Activated naive CD4-positive, alpha-beta T cell treated with anti-CD3 and anti-CD28 coated beads, Interleukin-2, amount 10 ng/mL, durations not matched to agents 7 days and 5 days (primary cell): Measurements from ENCODE around the gene SPATA21.
"Not testable (repeated sequence)": the region's sequence is repeated elsewhere in the genome, so short reads cannot be mapped to it uniquely, and the experiment has no call there.

Experiments
- CTCF ChIA-PET: fragments of 350-600 bp; sonication (Branson Sonifier 250); formaldehyde crosslinking; loops from one replicate; lab custom pipeline; 2021; ENCODE audit warnings: antibody characterized with exemption; lab: Charles Lee
- DNase-seq: peaks from one replicate; pipeline ENCODE4 v3.0.0-alpha.2; 2020
- H3K27ac Mint-ChIP-seq: one replicate; pipeline ENCODE4 v1.8.0; 2021; ENCODE audit warnings: mild to moderate bottlenecking, moderate library complexity, mixed read lengths
- H3K27me3 Mint-ChIP-seq: one replicate; pipeline ENCODE4 v1.8.0; 2021; ENCODE audit warnings: mild to moderate bottlenecking, mixed read lengths
- H3K36me3 Mint-ChIP-seq: one replicate; pipeline ENCODE4 v1.8.0; 2021; ENCODE audit warnings: mixed read lengths
- H3K4me1 Mint-ChIP-seq: one replicate; pipeline ENCODE4 v1.8.0; 2021; ENCODE audit warnings: mixed read lengths
- H3K4me3 Mint-ChIP-seq: one replicate; pipeline ENCODE4 v1.8.0; 2021; ENCODE audit warnings: mild to moderate bottlenecking, moderate library complexity, mixed read lengths
- H3K9me3 Mint-ChIP-seq: one replicate; pipeline ENCODE4 v1.8.0; 2021; ENCODE audit warnings: mixed read lengths

SPATA21 gene, protein sequence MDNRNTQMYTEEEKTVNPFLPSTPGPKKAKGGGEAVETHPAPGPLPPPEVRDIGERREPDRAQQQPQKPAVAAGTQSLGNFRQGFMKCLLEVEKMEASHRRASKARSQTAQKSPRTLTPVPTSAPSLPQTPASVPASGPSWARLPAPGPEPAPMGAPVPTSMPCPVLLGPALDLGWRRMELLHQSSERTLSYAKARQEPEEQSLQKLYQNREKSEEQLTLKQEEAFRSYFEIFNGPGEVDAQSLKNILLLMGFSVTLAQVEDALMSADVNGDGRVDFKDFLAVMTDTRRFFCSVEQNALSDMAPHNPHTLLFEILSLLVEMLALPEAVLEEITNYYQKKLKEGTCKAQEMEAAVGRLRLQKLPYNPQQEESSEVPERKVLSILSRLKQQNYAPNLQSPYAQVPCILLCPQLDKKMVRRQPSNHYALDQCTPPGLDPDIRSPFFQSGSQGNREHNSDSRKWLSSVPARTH

DNA sequence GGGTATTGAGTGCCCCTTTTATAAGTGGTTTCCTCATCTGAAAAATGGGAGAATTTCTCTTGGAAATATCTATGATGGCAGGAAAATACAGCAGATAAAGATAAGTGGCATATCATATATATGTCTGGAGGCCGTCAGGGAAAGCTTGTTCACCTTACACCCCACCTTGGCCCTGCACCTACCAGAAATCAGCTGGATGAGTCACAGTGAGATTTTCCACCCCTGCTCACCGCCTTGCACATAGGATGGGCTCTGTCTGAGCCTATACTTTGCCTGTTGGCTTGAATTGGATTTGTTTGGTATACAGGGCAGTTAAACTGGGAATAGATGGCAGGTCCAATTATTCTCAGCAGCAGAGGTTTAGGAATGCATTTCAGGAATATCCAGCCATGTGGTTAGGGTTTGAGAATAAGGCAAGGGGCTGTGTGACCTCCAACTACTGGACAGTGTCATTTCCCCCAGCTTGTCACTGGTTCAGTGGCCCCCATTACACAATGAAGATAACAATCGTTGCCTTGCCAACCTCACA is at the start of gene SPATA21:
Gene SPATA21 (minus strand): TSS at position 479 of the 529 bp plus-strand sequence. CDS start 6,053 bp downstream, outside the sequence.
- H3K9me3 Mint-ChIP-seq = no peaks in the 10 kb centered on the region
- DNase-seq = no peak
- CTCF ChIA-PET = interaction anchor here (1.0 kb wide), 1 partner anchor 13 kb away, joined by 3 read pairs; no protein-coding TSS in a partner anchor
- H3K27ac Mint-ChIP-seq = no peak within 1 kb of the TSS
- H3K36me3 Mint-ChIP-seq = peaks cover 8% of the 10 kb centered on the region
- no peak within 1 kb of the TSS for H3K4me3 Mint-ChIP-seq
- H3K27me3 Mint-ChIP-seq = peaks cover 41% of the 10 kb centered on the region
- H3K4me1 Mint-ChIP-seq = peaks cover 17% of the 10 kb centered on the region

DNA sequence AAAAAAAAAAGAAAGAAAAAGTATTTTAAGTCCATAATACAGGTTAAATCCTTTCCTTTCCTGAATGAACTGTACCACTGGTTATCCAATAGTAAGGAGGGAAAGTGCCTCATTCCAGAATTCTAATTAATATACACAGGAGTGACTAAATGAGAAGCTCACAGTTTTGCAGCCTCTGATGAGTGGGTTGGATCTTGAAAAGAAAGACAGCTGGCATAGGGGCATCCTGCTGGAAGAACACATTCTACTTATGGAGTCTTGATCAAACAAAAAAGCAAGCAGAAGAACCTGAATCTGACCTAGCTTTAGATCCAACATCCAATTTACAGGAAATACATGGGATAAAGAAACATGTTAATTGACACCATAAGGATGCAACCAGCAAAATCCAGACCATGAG is 49.8 kb upstream of the SPATA21 start:
- H3K4me3 Mint-ChIP-seq, DNase-seq, H3K27ac Mint-ChIP-seq, H3K36me3 Mint-ChIP-seq, H3K9me3 Mint-ChIP-seq, H3K27me3 Mint-ChIP-seq, H3K4me1 Mint-ChIP-seq: not testable (repeated sequence)
- CTCF ChIA-PET = interaction anchor here (0.6 kb wide), 1 partner anchor 142 kb away, joined by 3 read pairs; no protein-coding TSS in a partner anchor

DNA sequence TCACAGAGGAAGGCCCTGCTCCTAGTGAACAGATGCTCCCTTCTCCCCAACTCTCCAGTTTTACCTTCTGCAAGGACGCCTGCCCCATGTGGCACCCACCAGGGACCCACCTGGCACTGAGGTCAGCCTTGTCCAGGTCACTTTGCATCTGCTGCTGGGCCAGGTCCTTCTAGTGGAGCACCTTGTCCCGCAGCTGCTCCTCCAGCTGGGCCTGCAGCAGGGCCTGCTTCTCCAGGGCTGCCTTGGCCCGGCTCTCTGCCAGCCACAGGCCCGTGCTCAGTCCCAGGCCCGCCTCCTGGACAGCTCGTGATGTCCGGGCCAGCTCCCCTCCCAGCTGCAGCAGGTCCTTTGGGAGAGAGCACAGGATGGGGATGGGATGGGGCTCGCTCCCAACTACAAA is 49.1 kb upstream of the SPATA21 start:
- H3K27me3 Mint-ChIP-seq, H3K36me3 Mint-ChIP-seq, H3K4me1 Mint-ChIP-seq, H3K9me3 Mint-ChIP-seq, H3K27ac Mint-ChIP-seq, H3K4me3 Mint-ChIP-seq, CTCF ChIA-PET: not testable (repeated sequence)
- DNase-seq = peak; percentile 14

DNA sequence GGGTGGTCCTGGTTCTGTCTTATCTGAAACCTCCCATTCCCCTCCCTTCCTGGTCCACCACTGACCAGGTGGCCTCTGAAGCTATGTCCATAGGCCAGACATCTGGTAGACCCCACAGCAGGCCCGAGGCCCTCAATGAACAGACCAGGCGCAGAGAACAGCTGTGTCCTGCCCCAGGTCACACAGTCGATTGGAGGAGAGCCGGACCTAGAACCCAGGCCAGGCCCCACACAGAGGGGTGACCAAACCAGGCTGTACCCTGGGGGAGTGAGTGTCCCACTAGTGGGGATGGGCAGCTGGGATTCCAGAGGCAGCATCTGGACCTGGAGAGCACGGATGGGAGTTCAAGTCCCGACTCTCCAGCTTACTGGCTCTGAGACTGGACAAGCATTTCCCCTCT is 47.7 kb upstream of the SPATA21 start:
- CTCF ChIA-PET = no interaction called here
- Mint-ChIP-seq H3K9me3 (no peaks in the 10 kb centered on the region), H3K4me3 (no peak overlapping the region), H3K27me3 (no peaks in the 10 kb centered on the region), H3K4me1 (no peaks in the 10 kb centered on the region), H3K36me3 (peaks cover 4% of the 10 kb centered on the region), H3K27ac (no peak overlapping the region)
- DNase-seq = peak; percentile 16

DNA sequence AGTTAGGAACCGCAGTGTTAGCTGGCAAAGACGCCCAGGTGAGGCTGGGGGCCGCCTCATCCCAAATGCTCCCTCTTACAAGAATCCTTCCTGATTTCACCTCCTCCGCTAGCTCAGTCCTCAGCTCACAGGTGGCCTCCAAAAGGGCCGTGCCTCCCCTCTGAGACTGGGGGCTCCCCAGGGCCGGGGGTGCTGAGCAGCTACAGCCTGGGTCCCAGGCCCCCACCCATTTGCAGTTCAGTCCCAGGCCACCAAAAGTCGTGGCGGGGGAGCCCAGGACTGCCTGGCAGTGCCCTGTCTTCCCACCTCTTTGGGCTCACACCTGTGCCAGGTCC is 47.2 kb upstream of the SPATA21 start:
- Mint-ChIP-seq H3K27ac (no peak overlapping the region), H3K9me3 (no peaks in the 10 kb centered on the region), H3K36me3 (peaks cover 4% of the 10 kb centered on the region), H3K4me1 (no peaks in the 10 kb centered on the region), H3K27me3 (no peaks in the 10 kb centered on the region), H3K4me3 (no peak overlapping the region)
- DNase-seq = peak; percentile 17
- CTCF ChIA-PET = no interaction called here

DNA sequence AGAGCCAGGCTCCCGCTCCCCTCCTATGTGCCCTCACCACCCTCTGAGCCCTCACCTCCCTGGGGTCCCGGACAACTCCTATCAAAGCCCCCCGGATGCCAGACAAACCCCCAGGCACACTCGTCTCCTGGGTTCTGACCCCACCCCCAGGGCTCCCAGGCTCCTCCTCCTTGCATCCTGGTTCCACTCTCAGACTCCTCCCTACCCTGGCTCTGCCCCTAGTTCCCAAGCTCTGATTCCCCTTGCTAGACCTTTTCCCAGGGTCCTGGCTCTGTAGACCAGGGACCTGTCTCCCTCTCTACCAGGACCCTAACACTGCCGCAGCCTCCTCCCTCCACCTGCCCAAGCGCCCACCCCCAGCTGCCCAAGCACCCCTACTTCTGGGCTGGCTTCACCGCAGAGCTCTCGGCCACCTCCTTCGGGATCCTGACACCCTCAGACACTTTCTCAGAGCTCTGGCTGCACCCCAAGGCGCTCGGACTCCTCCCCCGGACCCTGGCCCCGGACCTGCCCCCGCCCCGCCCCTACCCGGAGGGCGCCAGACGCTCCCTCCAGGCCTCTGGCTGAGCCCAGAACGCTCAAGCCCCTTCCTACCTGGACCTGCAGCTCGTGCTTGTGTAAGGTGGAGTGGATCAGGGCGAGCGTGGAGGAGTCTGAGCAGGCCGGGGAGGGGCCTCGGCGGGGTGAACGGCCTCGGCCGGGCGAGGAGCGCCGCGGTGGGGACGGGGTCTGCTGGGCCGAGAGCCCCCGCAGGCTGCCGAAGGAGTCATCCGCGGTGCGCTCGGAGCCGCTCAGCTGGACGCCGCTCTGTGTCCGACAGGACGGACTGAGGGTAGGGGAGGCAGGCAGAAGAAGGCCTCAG is 46.6 kb upstream of the SPATA21 start:
- H3K27me3 Mint-ChIP-seq, H3K36me3 Mint-ChIP-seq, H3K4me1 Mint-ChIP-seq, H3K9me3 Mint-ChIP-seq, H3K27ac Mint-ChIP-seq, CTCF ChIA-PET, H3K4me3 Mint-ChIP-seq: not testable (repeated sequence)
- peak; percentile 16 for DNase-seq

DNA sequence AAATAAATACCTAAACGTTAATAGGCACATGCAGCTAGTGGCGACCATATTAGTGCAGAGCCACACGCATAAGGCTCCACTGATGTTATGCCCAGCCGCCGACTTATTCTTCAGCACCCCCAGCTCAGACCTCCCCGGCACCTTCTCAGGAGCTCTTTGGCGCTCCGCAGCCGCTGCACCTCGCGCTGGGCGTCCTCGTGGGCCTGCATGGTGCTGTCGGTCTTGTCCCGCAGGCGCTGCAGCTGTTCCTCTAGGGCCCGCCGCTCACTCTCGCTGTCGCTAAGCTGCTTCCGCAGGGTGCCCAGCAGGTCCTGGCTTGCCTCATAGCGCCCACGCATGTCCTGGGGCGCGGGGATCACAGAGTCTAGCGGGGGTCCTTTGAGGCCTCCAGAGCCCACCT is 45.9 kb upstream of the SPATA21 start:
- peak; percentile 13 for DNase-seq
- H3K9me3 Mint-ChIP-seq, H3K36me3 Mint-ChIP-seq, H3K27me3 Mint-ChIP-seq, H3K27ac Mint-ChIP-seq, CTCF ChIA-PET, H3K4me1 Mint-ChIP-seq, H3K4me3 Mint-ChIP-seq: not testable (repeated sequence)

DNA sequence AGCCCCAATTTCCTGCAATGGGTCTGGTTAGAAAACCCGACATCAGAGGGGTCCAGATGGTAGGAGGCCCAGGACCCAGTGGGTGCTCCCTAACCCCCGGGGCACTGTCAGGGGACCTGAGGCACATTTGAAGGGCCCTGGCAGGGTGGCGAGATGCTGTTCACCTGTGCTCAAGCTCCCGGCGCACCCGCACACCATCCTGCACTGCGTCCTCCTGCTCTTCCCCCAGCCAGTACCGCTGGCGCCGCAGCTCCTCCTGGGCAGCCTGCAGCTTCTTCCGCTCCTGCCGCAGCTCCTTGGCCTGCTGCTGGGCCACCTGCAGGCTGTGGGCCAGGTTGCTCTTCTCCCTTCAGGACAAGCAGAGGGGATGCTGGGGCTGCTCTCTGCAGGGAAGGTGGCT is 40.9 kb upstream of the SPATA21 start:
- H3K27me3 Mint-ChIP-seq = no peaks in the 10 kb centered on the region
- H3K9me3 Mint-ChIP-seq = no peaks in the 10 kb centered on the region
- H3K4me1 Mint-ChIP-seq = no peaks in the 10 kb centered on the region
- DNase-seq = peak; percentile 9
- no peak overlapping the region for H3K4me3 Mint-ChIP-seq
- H3K36me3 Mint-ChIP-seq = peaks cover 5% of the 10 kb centered on the region
- no peak overlapping the region for H3K27ac Mint-ChIP-seq
- CTCF ChIA-PET = no interaction called here

DNA sequence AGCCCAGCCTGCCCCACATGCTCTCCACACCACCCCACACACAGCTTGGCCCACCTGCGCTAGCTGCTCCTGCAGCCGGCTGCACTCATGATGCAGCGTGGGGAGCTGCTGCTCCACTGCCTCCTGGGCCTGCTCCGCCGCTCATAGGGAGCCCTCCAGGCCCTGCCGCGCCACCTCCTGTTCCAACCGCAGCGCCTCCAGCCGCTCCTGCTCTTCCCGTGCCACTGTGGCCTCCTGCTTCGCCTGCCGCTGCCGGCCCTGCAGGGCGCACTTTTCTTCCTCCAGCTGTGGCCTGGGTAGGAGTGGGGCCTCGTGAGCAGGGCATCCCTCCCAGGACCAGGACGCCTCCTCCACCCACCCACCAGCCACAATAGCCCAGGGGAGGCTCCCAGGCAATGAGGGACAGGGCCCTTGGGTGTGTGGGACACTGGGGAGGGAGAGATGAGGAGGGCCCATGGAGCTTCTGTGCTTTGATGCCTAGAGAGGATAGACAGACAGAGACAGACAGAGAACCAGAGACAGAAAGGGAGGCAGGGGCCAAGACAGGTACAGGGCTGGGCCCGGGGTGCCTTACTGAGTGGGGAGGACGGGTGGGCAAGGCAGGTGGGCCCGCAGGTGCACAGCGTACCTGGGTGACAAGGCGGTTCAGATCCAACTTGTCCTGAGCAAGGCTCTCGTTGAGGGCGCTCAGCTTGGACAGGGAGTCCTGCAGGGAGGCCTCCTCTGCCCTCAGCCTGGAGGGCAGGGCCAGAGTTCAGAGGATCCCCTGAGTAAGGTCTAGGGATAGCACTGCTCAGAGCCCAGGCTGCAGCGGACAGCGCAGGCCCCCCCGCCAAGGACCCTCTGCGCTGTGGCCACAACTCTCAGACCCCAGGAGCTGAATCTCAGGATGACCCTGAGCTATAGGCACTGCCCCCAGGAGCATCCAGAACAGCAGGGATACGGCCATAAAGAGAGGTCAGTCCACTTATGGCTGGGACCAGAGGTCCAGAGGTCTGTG is 38.8 kb upstream of the SPATA21 start:
- H3K9me3 Mint-ChIP-seq, CTCF ChIA-PET, H3K4me3 Mint-ChIP-seq, H3K27me3 Mint-ChIP-seq, H3K4me1 Mint-ChIP-seq, H3K27ac Mint-ChIP-seq, H3K36me3 Mint-ChIP-seq: not testable (repeated sequence)
- DNase-seq = peak; percentile 3

DNA sequence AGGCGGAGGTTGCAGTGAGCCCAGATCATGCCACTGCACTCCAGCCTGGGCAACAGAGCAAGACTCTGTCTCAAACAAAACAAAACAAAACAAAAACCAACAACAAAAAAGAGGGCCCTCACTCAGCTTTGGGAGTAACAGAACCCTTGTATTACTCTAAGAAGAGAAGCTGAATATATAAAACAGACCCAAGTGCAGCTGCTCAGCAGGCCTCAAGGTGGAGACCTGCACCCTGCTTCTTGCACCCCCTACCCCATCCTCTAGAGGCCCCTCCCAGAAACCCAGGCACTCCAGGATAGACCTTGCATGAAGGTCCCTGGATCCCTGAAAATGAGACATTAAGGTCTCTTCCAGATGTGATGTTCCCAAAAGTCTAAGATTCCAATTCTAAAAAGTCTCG is 37.7 kb upstream of the SPATA21 start:
- H3K36me3 Mint-ChIP-seq, H3K4me1 Mint-ChIP-seq, H3K4me3 Mint-ChIP-seq, H3K27ac Mint-ChIP-seq, CTCF ChIA-PET, H3K9me3 Mint-ChIP-seq, H3K27me3 Mint-ChIP-seq: not testable (repeated sequence)
- peak; percentile 3 for DNase-seq

DNA sequence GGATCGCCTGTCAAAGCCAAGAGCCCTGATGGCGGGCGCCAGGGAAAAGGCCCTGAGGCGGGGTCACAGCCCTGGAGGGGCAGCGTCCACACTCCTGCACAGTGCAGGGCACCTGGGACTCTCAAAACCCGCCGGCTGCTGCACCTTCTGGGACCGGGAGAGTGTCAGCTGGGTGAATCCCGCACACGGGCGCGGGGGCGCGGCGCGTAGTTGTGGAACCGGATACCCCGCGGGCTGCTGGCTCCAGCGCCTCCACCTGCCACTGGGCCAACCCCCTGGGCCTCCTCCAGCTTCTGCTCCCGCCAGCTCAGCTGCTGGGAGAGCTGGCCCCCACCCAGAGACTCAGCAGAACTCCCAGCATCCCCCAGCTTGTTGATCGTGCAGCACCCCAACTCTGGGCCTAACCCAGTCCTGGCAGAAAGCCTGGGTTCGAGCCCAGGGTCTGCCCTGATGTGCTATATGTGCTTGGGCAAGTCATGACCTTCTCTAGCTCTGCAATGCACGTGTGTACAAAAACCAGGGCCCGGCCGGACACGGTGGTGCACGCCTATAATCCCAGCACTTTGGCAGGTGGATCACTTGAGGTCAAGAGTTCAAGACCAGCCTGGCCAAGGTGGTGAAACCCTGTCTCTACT is 37.1 kb upstream of the SPATA21 start:
- Mint-ChIP-seq H3K27me3 (no peaks in the 10 kb centered on the region), H3K4me1 (no peaks in the 10 kb centered on the region), H3K4me3 (no peak overlapping the region), H3K9me3 (no peaks in the 10 kb centered on the region), H3K36me3 (peaks cover 5% of the 10 kb centered on the region), H3K27ac (no peak overlapping the region)
- CTCF ChIA-PET = no interaction called here
- DNase-seq = no peak

DNA sequence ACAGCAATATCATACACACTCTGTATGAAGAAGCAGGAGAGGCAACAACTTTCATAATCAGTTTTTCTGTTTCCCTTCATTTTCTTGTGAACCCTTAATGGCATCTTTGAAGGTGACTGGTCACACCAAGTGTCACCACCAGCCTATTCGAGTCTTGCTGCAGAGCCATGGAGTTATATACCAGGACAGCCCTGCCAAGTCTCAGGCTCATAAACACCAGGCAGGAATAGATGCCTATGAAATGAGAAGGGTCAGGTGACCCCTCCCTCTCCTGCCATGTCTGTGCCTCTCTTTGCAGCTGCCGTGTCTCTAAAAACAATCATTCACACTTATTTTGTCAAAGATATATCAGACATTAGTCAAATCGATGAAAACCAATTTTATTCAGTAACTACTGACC is 31.3 kb upstream of the SPATA21 start:
- Mint-ChIP-seq H3K27me3 (no peaks in the 10 kb centered on the region), H3K9me3 (no peaks in the 10 kb centered on the region), H3K36me3 (peaks cover 15% of the 10 kb centered on the region), H3K27ac (no peak overlapping the region), H3K4me3 (no peak overlapping the region), H3K4me1 (no peaks in the 10 kb centered on the region)
- CTCF ChIA-PET = no interaction called here
- DNase-seq = no peak

DNA sequence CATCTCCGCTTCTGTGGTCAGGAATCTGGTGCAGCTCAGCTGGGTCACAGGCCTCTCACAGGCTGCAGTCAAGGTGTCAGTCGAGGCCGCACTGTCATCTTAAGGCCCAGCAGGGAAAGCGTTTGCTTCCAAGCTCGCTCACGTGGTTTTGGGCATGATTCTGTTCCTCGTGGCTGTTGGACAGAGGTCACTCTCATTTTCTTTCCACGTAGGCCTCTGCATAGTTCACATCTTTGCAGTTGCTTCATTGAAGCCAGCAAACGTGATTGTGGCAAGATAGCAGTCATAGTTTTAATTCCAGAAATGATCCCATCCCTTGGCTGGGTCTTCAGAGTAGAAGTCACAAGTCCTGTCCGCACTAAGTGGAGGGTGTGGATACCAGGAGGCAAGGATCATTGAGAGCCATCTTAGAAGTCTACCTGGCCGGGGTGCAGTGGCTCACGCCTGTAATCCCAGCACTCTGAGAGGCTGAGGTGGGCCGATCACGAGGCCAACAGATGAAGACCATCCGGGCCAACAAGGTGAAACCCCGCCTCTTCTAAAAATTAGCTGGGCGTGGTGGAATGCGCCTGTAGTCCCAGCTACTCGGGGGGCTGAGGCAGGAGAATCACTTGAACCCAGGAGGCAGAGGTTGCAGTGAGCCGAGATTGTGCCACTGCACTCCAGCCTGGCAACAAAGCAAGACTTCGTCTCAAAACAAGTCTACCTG is 27.8 kb upstream of the SPATA21 start:
- H3K36me3 Mint-ChIP-seq = peaks cover 37% of the 10 kb centered on the region
- CTCF ChIA-PET = no interaction called here
- no peak overlapping the region for H3K27ac Mint-ChIP-seq
- no peak overlapping the region for H3K4me3 Mint-ChIP-seq
- no peak for DNase-seq
- no peaks in the 10 kb centered on the region for H3K27me3 Mint-ChIP-seq
- H3K9me3 Mint-ChIP-seq = no peaks in the 10 kb centered on the region
- no peaks in the 10 kb centered on the region for H3K4me1 Mint-ChIP-seq
